Measurements from ENCODE around the gene FOXP2. TPM values are rescaled to one million over a fixed set of nuclear protein-coding genes. Genes with fewer than 3 reads are reported as not detected.
"Not testable (repeated sequence)": the region's sequence is repeated elsewhere in the genome, so short reads cannot be mapped to it uniquely, and the experiment has no call there.

The FOXP2 gene
- total RNA-seq, 1 experiment from 2014 or later = 0.17 TPM

DNA sequence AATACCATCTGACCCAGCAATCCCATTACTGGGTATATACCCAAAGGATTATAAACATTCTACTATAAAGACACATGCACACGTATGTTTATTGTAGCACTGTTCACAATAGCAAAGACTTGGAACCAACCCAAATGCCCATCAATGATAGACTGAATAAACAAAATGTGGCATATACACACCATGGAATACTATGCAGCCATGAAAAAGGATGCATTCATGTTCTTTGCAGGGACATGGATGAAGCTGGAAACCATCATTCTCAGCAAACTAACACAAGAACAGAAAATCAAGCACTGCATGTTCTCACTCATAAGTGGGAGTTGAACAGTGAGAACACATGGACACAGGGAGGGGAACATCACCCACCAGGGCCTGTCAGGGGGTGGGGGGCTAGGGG is 96.2 kb downstream of the FOXP2 start:
- H3K27me3 Mint-ChIP-seq (ENCODE audit: low read depth); CTCF ChIA-PET; H3K4me3 Mint-ChIP-seq; H3K36me3 Mint-ChIP-seq; DNase-seq (ENCODE audit: low spot score); H3K27ac Mint-ChIP-seq; H3K9me3 Mint-ChIP-seq; H3K4me1 Mint-ChIP-seq; POLR2A ChIA-PET; ATAC-seq: not testable (repeated sequence)

GRCh38 chr7:114519240-114519639 is 104.6 kb downstream of the FOXP2 start:
- ATAC-seq (no peak), DNase-seq (ENCODE audit: low spot score) (no peak)
- Mint-ChIP-seq H3K27me3 (ENCODE audit: low read depth) (no peaks in the 10 kb centered on the region), H3K36me3 (no peaks in the 10 kb centered on the region), H3K4me3 (no peak overlapping the region), H3K4me1 (0 out of 2 replicates have a peak, but pooled peaks cover 3% of the 10 kb centered on the region), H3K9me3 (no peaks in the 10 kb centered on the region), H3K27ac (no peak overlapping the region)
- TF ChIP-seq ZNF512 (CRISPR knock-in tag; IDR thresholded peaks at IDR 0.05; ENCODE audit: borderline replicate concordance) = no peak
- TF ChIP-seq IRF2 (CRISPR knock-in tag; IDR thresholded peaks at IDR 0.05; ENCODE audit: borderline replicate concordance, low read depth) = no peak
- TF ChIP-seq FOXJ3 (CRISPR knock-in tag; IDR thresholded peaks at IDR 0.05; ENCODE audit: borderline replicate concordance) = no peak
- TF ChIP-seq, protein P1, sequence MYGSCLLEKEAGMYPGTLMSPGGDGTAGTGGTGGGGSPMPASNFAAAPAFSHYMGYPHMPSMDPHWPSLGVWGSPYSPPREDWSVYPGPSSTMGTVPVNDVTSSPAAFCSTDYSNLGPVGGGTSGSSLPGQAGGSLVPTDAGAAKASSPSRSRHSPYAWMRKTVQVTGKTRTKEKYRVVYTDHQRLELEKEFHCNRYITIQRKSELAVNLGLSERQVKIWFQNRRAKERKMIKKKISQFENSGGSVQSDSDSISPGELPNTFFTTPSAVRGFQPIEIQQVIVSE (CRISPR knock-in tag; IDR thresholded peaks at IDR 0.05; ENCODE audit: borderline replicate concordance) = no peak
- TF ChIP-seq ZNF317 (CRISPR knock-in tag; IDR thresholded peaks at IDR 0.05; ENCODE audit: borderline replicate concordance, low read depth) = no peak
- TF ChIP-seq NFE2L1 (CRISPR knock-in tag; IDR thresholded peaks at IDR 0.05) = no peak
- TF ChIP-seq ZNF396 (CRISPR knock-in tag; IDR thresholded peaks at IDR 0.05; ENCODE audit: borderline replicate concordance) = no peak
- TF ChIP-seq MAX (CRISPR knock-in tag; IDR thresholded peaks at IDR 0.05) = no peak
- POLR2A ChIA-PET = no interaction called here
- CTCF ChIA-PET = no interaction called here

- DNase-seq (ENCODE audit: low spot score) (no peak), ATAC-seq (no peak)
- CTCF ChIA-PET = interaction anchor here (1.4 kb wide), 1 partner anchor 95 kb away, joined by 3 read pairs; no protein-coding TSS in a partner anchor
- no peaks in the 10 kb centered on the region for H3K9me3 Mint-ChIP-seq
- H3K27me3 Mint-ChIP-seq (ENCODE audit: low read depth) = no peaks in the 10 kb centered on the region
- H3K4me1 Mint-ChIP-seq = 0 out of 2 replicates have a peak, but pooled peaks cover 3% of the 10 kb centered on the region
- H3K36me3 Mint-ChIP-seq = no peaks in the 10 kb centered on the region
- POLR2A ChIA-PET = no interaction called here
- no peak overlapping the region for H3K4me3 Mint-ChIP-seq
- no peak overlapping the region; the same call in 1 of the 2 replicates for H3K27ac Mint-ChIP-seq
- no peak for TF ChIP-seq ZBTB21 (CRISPR knock-in tag; IDR thresholded peaks at IDR 0.05; ENCODE audit: borderline replicate concordance)
- no peak for TF ChIP-seq ZNF232 (CRISPR knock-in tag; IDR thresholded peaks at IDR 0.05)
- no peak for TF ChIP-seq ZNF671 (CRISPR knock-in tag; IDR thresholded peaks at IDR 0.05)
- TF ChIP-seq NR1H2 (CRISPR knock-in tag; IDR thresholded peaks at IDR 0.05) = no peak
- TF ChIP-seq ZNF219 (CRISPR knock-in tag; IDR thresholded peaks at IDR 0.05; ENCODE audit: borderline replicate concordance) = no peak
- TF ChIP-seq ZNF281 (CRISPR knock-in tag; IDR thresholded peaks at IDR 0.05) = no peak
- no peak for TF ChIP-seq ETV6 (CRISPR knock-in tag; IDR thresholded peaks at IDR 0.05)
- no peak for TF ChIP-seq E2F1 (CRISPR knock-in tag; IDR thresholded peaks at IDR 0.05)
- TF ChIP-seq PREB (CRISPR knock-in tag; IDR thresholded peaks at IDR 0.05; ENCODE audit: borderline replicate concordance) = no peak
- no peak for TF ChIP-seq ZNF138 (CRISPR knock-in tag; conservative IDR thresholded peaks at IDR 0.05)
- TF ChIP-seq, protein P2, sequence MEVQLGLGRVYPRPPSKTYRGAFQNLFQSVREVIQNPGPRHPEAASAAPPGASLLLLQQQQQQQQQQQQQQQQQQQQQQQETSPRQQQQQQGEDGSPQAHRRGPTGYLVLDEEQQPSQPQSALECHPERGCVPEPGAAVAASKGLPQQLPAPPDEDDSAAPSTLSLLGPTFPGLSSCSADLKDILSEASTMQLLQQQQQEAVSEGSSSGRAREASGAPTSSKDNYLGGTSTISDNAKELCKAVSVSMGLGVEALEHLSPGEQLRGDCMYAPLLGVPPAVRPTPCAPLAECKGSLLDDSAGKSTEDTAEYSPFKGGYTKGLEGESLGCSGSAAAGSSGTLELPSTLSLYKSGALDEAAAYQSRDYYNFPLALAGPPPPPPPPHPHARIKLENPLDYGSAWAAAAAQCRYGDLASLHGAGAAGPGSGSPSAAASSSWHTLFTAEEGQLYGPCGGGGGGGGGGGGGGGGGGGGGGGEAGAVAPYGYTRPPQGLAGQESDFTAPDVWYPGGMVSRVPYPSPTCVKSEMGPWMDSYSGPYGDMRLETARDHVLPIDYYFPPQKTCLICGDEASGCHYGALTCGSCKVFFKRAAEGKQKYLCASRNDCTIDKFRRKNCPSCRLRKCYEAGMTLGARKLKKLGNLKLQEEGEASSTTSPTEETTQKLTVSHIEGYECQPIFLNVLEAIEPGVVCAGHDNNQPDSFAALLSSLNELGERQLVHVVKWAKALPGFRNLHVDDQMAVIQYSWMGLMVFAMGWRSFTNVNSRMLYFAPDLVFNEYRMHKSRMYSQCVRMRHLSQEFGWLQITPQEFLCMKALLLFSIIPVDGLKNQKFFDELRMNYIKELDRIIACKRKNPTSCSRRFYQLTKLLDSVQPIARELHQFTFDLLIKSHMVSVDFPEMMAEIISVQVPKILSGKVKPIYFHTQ (CRISPR knock-in tag; IDR thresholded peaks at IDR 0.05) = no peak
- TF ChIP-seq CTCF (IDR thresholded peaks at IDR 0.05) = no peak
Measured at GRCh38 chr7:114522081-114522480, 107.5 kb downstream of the FOXP2 start.

All from WTC11 (cell line).